ENCODE results near the gene ST6GALNAC3. TPM values are rescaled to one million over a fixed set of nuclear protein-coding genes. Genes with fewer than 3 reads are reported as not detected.
A peak's percentile ranks its signal among the peaks of the same experiment; 100 is the strongest.

The ST6GALNAC3 gene
- total RNA-seq, 1 donor from 2014 or later = 23.6 TPM

DNA sequence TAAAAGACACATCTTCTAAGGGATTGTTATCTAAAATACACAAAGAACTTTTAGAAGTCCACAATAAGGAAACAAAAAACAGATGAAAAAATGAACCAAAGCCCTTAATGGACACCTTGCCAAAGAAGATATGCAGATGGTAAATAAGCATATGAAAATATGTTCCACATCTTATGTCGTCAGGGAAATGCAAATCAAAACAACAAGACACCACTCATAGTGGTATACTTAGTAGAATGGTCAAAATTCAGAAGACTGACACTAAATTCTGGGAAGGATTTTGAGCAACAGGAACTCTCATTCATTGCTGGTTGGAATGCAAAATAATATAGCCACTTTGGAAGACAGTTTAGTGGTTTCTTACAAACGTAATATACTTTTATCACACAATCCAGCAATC is 587.0 kb downstream of the ST6GALNAC3 start:
- H3K79me2 ChIP-seq (ENCODE audit: low read depth) = no peaks in the 10 kb centered on the region
- H2AFZ ChIP-seq (replicated peaks) = no peak overlapping the region
- peaks cover 2% of the 10 kb centered on the region for H3K27me3 Mint-ChIP-seq (ENCODE audit: insufficient read depth, low read depth)
- no peaks in the 10 kb centered on the region for H3K36me3 Mint-ChIP-seq
- DNase-seq (ENCODE audit: low spot score) = no peak
- no peak overlapping the region for H3K4me3 Mint-ChIP-seq
- H3F3A ChIP-seq (ENCODE audit: low read depth) = no peaks in the 10 kb centered on the region
- TF ChIP-seq EZH2 (IDR thresholded peaks at IDR 0.05) = no peak
- TF ChIP-seq, protein P1, sequence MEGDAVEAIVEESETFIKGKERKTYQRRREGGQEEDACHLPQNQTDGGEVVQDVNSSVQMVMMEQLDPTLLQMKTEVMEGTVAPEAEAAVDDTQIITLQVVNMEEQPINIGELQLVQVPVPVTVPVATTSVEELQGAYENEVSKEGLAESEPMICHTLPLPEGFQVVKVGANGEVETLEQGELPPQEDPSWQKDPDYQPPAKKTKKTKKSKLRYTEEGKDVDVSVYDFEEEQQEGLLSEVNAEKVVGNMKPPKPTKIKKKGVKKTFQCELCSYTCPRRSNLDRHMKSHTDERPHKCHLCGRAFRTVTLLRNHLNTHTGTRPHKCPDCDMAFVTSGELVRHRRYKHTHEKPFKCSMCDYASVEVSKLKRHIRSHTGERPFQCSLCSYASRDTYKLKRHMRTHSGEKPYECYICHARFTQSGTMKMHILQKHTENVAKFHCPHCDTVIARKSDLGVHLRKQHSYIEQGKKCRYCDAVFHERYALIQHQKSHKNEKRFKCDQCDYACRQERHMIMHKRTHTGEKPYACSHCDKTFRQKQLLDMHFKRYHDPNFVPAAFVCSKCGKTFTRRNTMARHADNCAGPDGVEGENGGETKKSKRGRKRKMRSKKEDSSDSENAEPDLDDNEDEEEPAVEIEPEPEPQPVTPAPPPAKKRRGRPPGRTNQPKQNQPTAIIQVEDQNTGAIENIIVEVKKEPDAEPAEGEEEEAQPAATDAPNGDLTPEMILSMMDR (IDR thresholded peaks at IDR 0.05) = no peak
- no peak for TF ChIP-seq EZH2phosphoT487 (IDR thresholded peaks at IDR 0.05)
- no peak overlapping the region for H3K4me3 ChIP-seq
- no peak overlapping the region for H3K27ac ChIP-seq
- H3K27me3 ChIP-seq = no peaks in the 10 kb centered on the region
- no peaks in the 10 kb centered on the region for H4K20me1 ChIP-seq (ENCODE audit: low read depth)
- no peaks in the 10 kb centered on the region for H3K9me3 ChIP-seq (ENCODE audit: low read depth)
- H3K4me1 Mint-ChIP-seq = no peaks in the 10 kb centered on the region
- H3K9me3 Mint-ChIP-seq = peaks cover 13% of the 10 kb centered on the region
- no peaks in the 10 kb centered on the region for H3K36me3 ChIP-seq
- no peak overlapping the region for H3K4me2 ChIP-seq
- no peaks in the 10 kb centered on the region for H3K4me1 ChIP-seq
- H3K27ac Mint-ChIP-seq = no peak overlapping the region
- no peak overlapping the region for H3K9ac ChIP-seq

DNA sequence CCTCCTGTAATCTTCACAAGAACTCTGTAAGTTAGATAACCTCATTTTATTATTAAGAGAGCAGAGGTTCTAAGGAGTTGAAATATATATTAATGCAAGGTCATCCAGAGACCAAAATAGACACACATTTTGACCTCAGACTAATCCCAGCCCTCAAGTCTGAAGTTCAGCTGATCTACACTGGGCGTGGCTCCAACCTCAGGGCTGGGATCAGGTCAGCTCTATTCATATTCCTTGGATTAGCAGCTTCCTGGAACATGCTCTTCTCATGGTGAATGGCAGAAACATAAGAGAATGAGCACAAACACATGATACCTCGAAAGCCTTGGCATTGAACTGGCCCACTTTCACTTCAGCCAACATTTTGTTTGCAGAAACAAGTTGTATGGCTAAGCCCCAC is 592.0 kb downstream of the ST6GALNAC3 start:
- H3K27ac ChIP-seq = no peak overlapping the region
- Mint-ChIP-seq H3K9me3 (peaks cover 9% of the 10 kb centered on the region), H3K36me3 (no peaks in the 10 kb centered on the region), H3K27ac (no peak overlapping the region), H3K4me3 (no peak overlapping the region), H3K27me3 (ENCODE audit: insufficient read depth, low read depth) (peaks cover 4% of the 10 kb centered on the region), H3K4me1 (peaks cover 11% of the 10 kb centered on the region)
- H2AFZ ChIP-seq (replicated peaks) = no peak overlapping the region
- no peaks in the 10 kb centered on the region for H3K9me3 ChIP-seq (ENCODE audit: low read depth)
- no peak overlapping the region for H3K4me2 ChIP-seq
- TF ChIP-seq EZH2phosphoT487 (IDR thresholded peaks at IDR 0.05) = no peak
- TF ChIP-seq, protein P1 (IDR thresholded peaks at IDR 0.05) = no peak
- no peak for TF ChIP-seq EZH2 (IDR thresholded peaks at IDR 0.05)
- H3K79me2 ChIP-seq (ENCODE audit: low read depth) = no peaks in the 10 kb centered on the region
- H3K36me3 ChIP-seq = no peaks in the 10 kb centered on the region
- no peaks in the 10 kb centered on the region for H3K4me1 ChIP-seq
- no peaks in the 10 kb centered on the region for H4K20me1 ChIP-seq (ENCODE audit: low read depth)
- no peak for DNase-seq (ENCODE audit: low spot score)
- no peaks in the 10 kb centered on the region for H3K27me3 ChIP-seq
- no peak overlapping the region for H3K4me3 ChIP-seq
- no peak overlapping the region for H3K9ac ChIP-seq
- no peaks in the 10 kb centered on the region for H3F3A ChIP-seq (ENCODE audit: low read depth)

DNA sequence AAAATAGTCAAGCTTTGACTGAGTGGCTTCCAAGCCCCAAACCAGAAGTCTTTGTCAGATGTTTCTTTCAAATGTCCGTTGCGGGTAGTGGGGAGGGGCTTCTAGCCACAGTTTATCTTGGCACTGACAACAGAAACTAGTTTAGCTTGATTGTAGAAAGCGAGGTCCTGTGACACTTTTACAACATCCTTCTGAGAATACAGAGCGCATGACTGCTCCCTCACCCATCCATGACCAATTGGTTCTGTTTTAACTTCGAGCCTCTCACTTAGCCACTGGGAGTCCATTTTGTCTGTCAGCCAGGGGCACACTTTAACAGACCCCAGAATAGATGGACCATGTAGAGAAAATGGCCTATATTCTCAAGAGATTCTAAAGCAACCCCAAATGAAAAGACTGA is 593.5 kb downstream of the ST6GALNAC3 start:
- peaks cover 5% of the 10 kb centered on the region for H3K9me3 Mint-ChIP-seq
- peak overlapping the region; percentile 63 for H2AFZ ChIP-seq (replicated peaks)

More for the DNA sequence above, 593.5 kb downstream of the ST6GALNAC3 start:
- H3K4me1 ChIP-seq = no peaks in the 10 kb centered on the region
- Mint-ChIP-seq H3K4me3 (no peak overlapping the region), H3K36me3 (no peaks in the 10 kb centered on the region), H3K27ac (no peak overlapping the region), H3K4me1 (peaks cover 11% of the 10 kb centered on the region), H3K27me3 (ENCODE audit: insufficient read depth, low read depth) (peaks cover 4% of the 10 kb centered on the region)
- no peak overlapping the region for H3K4me3 ChIP-seq
- H3K36me3 ChIP-seq = no peaks in the 10 kb centered on the region
- no peaks in the 10 kb centered on the region for H4K20me1 ChIP-seq (ENCODE audit: low read depth)
- no peaks in the 10 kb centered on the region for H3K79me2 ChIP-seq (ENCODE audit: low read depth)
- TF ChIP-seq EZH2 (IDR thresholded peaks at IDR 0.05) (no peak), EZH2phosphoT487 (IDR thresholded peaks at IDR 0.05) (no peak)
- TF ChIP-seq, protein P1 (IDR thresholded peaks at IDR 0.05) = no peak
- no peaks in the 10 kb centered on the region for H3F3A ChIP-seq (ENCODE audit: low read depth)
- no peaks in the 10 kb centered on the region for H3K9me3 ChIP-seq (ENCODE audit: low read depth)
- H3K9ac ChIP-seq = no peak overlapping the region
- no peak overlapping the region for H3K27ac ChIP-seq
- no peak overlapping the region for H3K4me2 ChIP-seq
- H3K27me3 ChIP-seq = no peaks in the 10 kb centered on the region
- no peak for DNase-seq (ENCODE audit: low spot score)
